Pancreas (tissue), 10 donors: ENCODE results near the gene ZBTB12. TPM values are rescaled to one million over a fixed set of nuclear protein-coding genes. Genes with fewer than 3 reads are reported as not detected.
"Not testable (repeated sequence)": the region's sequence is repeated elsewhere in the genome, so short reads cannot be mapped to it uniquely, and the experiment has no call there.

Source experiments
- ATAC-seq, 4 donors: fragments of 200-7000 bp; cut with Tn5 transposase; one replicate each; pipeline versions ENCODE4 v1.8.0 to v1.9.1; 2020; ENCODE audit warnings: mild to moderate bottlenecking in 4 of 4, moderate library complexity in 4 of 4
- DNase-seq, 6 donors: peaks; one replicate each; pipeline ENCODE4 v3.0.0-alpha.2; 2020
- FAIRE-seq: peaks from 2 replicates; lab custom pipeline; 2012; peaks lifted over from hg19 to GRCh38; lab: Jason Lieb, UNC
- H3K27ac ChIP-seq, 4 donors: fragments of 200-600 bp; sonication (generic); 1 replicate in 3 of 4; 2 replicates in 1 of 4; pipeline versions ENCODE4 v1.5.0 to v1.8.0; 2020
- H3K27me3 ChIP-seq, 4 donors: fragments of 200-600 bp; one replicate each; pipeline ENCODE4 v1.8.0; 2021
- H3K36me3 ChIP-seq, 3 donors: fragments of 200-600 bp; sonication (generic) in 1 of 3; one replicate each; pipeline versions ENCODE4 v1.5.0 to v1.8.0; 2020 to 2021
- H3K4me1 ChIP-seq, 3 donors: fragments of 200-600 bp; one replicate each; pipeline ENCODE4 v1.8.0; 2021
- H3K4me3 ChIP-seq, 4 donors: fragments of 200-600 bp; sonication (generic) in 2 of 4; one replicate each; pipeline versions ENCODE4 v1.5.0 to v1.8.0; 2020 to 2021
- H3K9me3 ChIP-seq, 4 donors: fragments of 200-600 bp; one replicate each; pipeline ENCODE4 v1.8.0; 2021
- WGBS, 2 donors: extraction: QIAGEN DNeasy Blood & Tissue Kit; methylation state at CpG; one replicate each; pipeline ENCODE4 v1.1.7; 2013; 5-methylcytosine and 5-hydroxymethylcytosine counted together
- intact Hi-C, 3 donors: fragments of 100-400 bp; cut with DNase I; formaldehyde crosslinking; loops; one replicate each; pipeline versions ENCODE4 v1.11.1 to v1.14.2; 2022
- polyA plus RNA-seq, 2 donors: library from polyadenylated mRNA; stranded (reverse); fragments of 200-250 nt; gene quantifications; one replicate each; pipeline ENCODE4 v1.2.3, GENCODE V29; 2013
- total RNA-seq, 6 donors: library from RNA; stranded (reverse); fragmentation: NEBNext Ultra II Directional in 4 of 6; extraction: Animal tissue kit (Norgen Biotek cat#: 25700) in 4 of 6; gene quantifications; one replicate each; pipeline versions ENCODE4 v1.2.1 to v1.2.4, GENCODE V29; 2021 to 2023
- TF ChIP-seq, protein P1 (sequence below), 4 donors: fragments of 200-600 bp; sonication (generic) in 3 of 4; IDR thresholded peaks; one replicate each; pipeline versions ENCODE4 v1.5.0 to v1.8.0; 2021; ENCODE audit warnings: antibody characterized with exemption in 4 of 4
- donor health status: healthy with polysubstance abuse.
- donor health status: DM: no; HTN: no; CAD: no; lungs with moderate emphysema.
- donor health status: DM: no; HTN: no; CAD: no.
- donor health status: control.
- donor health status: control.
- donor health status: Bipolar disorder and iron deficiency.
- donor health status: DM: yes; HTN: yes; CAD: no.
- donor health status: DM: no; HTN: no; CAD: no.
- donor health status: DM: no; HTN: no; CAD: no.
- donor health status: DM: yes; HTN: yes; CAD: no.

ZBTB12 gene
- total and polyA plus RNA-seq, 8 donors, result 0.60 to 4.5 (median 2.1) TPM

GRCh38 chr6:31933537-31933936, 31.7 kb upstream of the ZBTB12 start:
- Histone ChIP-seq H3K9me3 (no peaks in the 10 kb centered on the region), H3K36me3 (no peaks in the 10 kb centered on the region), H3K27ac (no peak overlapping the region), H3K27me3 (no peaks in the 10 kb centered on the region), H3K4me3 (no peak overlapping the region), H3K4me1 (no peaks in the 10 kb centered on the region)
- TF ChIP-seq, protein P1, sequence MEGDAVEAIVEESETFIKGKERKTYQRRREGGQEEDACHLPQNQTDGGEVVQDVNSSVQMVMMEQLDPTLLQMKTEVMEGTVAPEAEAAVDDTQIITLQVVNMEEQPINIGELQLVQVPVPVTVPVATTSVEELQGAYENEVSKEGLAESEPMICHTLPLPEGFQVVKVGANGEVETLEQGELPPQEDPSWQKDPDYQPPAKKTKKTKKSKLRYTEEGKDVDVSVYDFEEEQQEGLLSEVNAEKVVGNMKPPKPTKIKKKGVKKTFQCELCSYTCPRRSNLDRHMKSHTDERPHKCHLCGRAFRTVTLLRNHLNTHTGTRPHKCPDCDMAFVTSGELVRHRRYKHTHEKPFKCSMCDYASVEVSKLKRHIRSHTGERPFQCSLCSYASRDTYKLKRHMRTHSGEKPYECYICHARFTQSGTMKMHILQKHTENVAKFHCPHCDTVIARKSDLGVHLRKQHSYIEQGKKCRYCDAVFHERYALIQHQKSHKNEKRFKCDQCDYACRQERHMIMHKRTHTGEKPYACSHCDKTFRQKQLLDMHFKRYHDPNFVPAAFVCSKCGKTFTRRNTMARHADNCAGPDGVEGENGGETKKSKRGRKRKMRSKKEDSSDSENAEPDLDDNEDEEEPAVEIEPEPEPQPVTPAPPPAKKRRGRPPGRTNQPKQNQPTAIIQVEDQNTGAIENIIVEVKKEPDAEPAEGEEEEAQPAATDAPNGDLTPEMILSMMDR (IDR thresholded peaks at IDR 0.05), result no peak
- no peak for FAIRE-seq
- DNase-seq, result no peak
- 72 to 83% methylated on average over 19 of the region's 19 CpGs for whole genome bisulfite sequencing, 2 donors
- no peak for ATAC-seq
- intact Hi-C loops, result no loop called here

GRCh38 chr6:31932137-31932536, 30.3 kb upstream of the ZBTB12 start:
- ATAC-seq, H3K4me1 ChIP-seq, intact Hi-C loops, H3K4me3 ChIP-seq, DNase-seq, H3K36me3 ChIP-seq, FAIRE-seq, H3K27me3 ChIP-seq, H3K9me3 ChIP-seq, H3K27ac ChIP-seq: not testable (repeated sequence)
- WGBS, 2 donors, result 85 to 89% methylated on average over 7 to 32 of the region's 32 CpGs

- TF ChIP-seq, protein P1 (IDR thresholded peaks at IDR 0.05), result no peak
- no peaks in the 10 kb centered on the region for H3K4me1 ChIP-seq
- intact Hi-C loops, result no loop called here
- H3K27ac ChIP-seq, result no peak overlapping the region
- H3K27me3 ChIP-seq, result no peaks in the 10 kb centered on the region
- FAIRE-seq, result no peak
- H3K9me3 ChIP-seq, result no peaks in the 10 kb centered on the region
- WGBS, 2 donors, result 84 to 88% methylated on average over 1 of the region's 1 CpG
- no peak for DNase-seq
- no peak for ATAC-seq
- H3K4me3 ChIP-seq, result no peak overlapping the region
- H3K36me3 ChIP-seq, result no peaks in the 10 kb centered on the region
Measured at GRCh38 chr6:31930962-31931361, 29.1 kb upstream of the ZBTB12 start.

- WGBS, 2 donors, result 71 to 74% methylated on average over 9 of the region's 9 CpGs
Measured at GRCh38 chr6:31928672-31928939, 26.7 kb upstream of the ZBTB12 start.

GRCh38 chr6:31927863-31928671, 26.2 kb upstream of the ZBTB12 start:
- Histone ChIP-seq H3K4me3 (no peak overlapping the region), H3K27ac (no peak overlapping the region), H3K9me3 (no peaks in the 10 kb centered on the region), H3K36me3 (no peaks in the 10 kb centered on the region), H3K27me3 (no peaks in the 10 kb centered on the region), H3K4me1 (no peaks in the 10 kb centered on the region)
- TF ChIP-seq, protein P1 (IDR thresholded peaks at IDR 0.05), result no peak
- intact Hi-C loops, result no loop called here
- DNase-seq (no peak), ATAC-seq (peak in 1 of 4 donors; percentile 20), FAIRE-seq (no peak)
- 59 to 69% methylated on average over 11 of the region's 11 CpGs for WGBS, 2 donors

More at GRCh38 chr6:31928672-31928939, 26.7 kb upstream of the ZBTB12 start:
- no peak for ATAC-seq
- DNase-seq, result no peak
- H3K36me3 ChIP-seq, result no peaks in the 10 kb centered on the region
- no peak overlapping the region for H3K27ac ChIP-seq
- no peaks in the 10 kb centered on the region for H3K9me3 ChIP-seq
- TF ChIP-seq, protein P1 (IDR thresholded peaks at IDR 0.05), result no peak
- intact Hi-C loops, result no loop called here
- no peaks in the 10 kb centered on the region for H3K4me1 ChIP-seq
- no peak overlapping the region for H3K4me3 ChIP-seq
- no peaks in the 10 kb centered on the region for H3K27me3 ChIP-seq
- no peak for FAIRE-seq
